Choroid plexus epithelial cell (primary cell): ENCODE data around the gene CEP97.
"Not testable (repeated sequence)": the region's sequence is repeated elsewhere in the genome, so short reads cannot be mapped to it uniquely, and the experiment has no call there.

Source experiments
- DNase-seq: peaks from one replicate; pipeline ENCODE4 v3.0.0-alpha.2; 2010; ENCODE audit warnings: low read depth
- H3K4me3 ChIP-seq: 2 replicates; pipeline ENCODE4 v1.5.1; 2011; ENCODE audit warnings: low read depth, mild to moderate bottlenecking, control low read depth, low read length, moderate library complexity
- TF ChIP-seq, protein P1 (sequence below): conservative IDR thresholded peaks from 2 replicates; pipeline ENCODE4 v1.5.1; 2011; ENCODE audit warnings: low read depth, mild to moderate bottlenecking, control low read depth, inconsistent platforms, low read length, moderate library complexity

Gene CEP97

DNA sequence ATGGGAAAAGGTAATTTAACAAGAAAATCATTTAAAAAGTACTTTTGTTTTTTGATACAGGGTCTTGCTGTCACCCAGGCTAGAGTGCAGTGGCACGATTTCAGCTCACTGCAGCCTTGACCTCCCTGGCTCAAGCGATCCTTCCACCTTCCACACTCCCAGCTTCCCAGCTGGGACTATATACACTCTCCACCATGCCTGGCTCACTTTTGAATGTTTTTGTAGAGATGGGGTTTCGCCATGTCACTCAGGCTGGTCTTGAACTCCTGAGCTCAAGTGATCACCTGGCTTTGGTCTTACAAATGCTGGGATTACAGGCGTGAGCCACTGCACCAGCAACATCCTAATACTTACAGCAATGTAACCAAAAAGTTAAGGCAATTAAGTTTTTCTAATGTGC lies 43.9 kb upstream of the CEP97 start:
- TF ChIP-seq, protein P1, sequence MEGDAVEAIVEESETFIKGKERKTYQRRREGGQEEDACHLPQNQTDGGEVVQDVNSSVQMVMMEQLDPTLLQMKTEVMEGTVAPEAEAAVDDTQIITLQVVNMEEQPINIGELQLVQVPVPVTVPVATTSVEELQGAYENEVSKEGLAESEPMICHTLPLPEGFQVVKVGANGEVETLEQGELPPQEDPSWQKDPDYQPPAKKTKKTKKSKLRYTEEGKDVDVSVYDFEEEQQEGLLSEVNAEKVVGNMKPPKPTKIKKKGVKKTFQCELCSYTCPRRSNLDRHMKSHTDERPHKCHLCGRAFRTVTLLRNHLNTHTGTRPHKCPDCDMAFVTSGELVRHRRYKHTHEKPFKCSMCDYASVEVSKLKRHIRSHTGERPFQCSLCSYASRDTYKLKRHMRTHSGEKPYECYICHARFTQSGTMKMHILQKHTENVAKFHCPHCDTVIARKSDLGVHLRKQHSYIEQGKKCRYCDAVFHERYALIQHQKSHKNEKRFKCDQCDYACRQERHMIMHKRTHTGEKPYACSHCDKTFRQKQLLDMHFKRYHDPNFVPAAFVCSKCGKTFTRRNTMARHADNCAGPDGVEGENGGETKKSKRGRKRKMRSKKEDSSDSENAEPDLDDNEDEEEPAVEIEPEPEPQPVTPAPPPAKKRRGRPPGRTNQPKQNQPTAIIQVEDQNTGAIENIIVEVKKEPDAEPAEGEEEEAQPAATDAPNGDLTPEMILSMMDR = no peak
- no peak for DNase-seq

DNA sequence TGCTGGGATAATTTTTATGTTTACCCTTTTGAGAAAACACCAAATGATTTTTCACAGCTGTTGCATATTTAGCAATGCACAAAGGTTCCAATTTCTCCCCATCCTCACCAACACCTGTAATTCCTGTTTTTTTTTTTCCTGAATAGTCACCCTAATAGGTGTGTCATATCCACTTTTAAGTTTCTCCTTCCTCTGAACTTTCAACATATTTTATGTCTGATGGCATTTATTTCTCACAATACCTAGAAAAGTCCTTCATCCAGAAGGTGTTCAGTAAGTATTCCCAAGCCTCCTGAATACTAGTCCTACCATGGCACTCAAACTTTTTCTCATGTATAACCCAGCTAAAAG lies 39.4 kb upstream of the CEP97 start:
- TF ChIP-seq, protein P1 = no peak
- peak overlapping the region; percentile 84 for H3K4me3 ChIP-seq
- DNase-seq = no peak

More for the DNA sequence above, 43.9 kb upstream of the CEP97 start:
- H3K4me3 ChIP-seq = no peak overlapping the region

DNA sequence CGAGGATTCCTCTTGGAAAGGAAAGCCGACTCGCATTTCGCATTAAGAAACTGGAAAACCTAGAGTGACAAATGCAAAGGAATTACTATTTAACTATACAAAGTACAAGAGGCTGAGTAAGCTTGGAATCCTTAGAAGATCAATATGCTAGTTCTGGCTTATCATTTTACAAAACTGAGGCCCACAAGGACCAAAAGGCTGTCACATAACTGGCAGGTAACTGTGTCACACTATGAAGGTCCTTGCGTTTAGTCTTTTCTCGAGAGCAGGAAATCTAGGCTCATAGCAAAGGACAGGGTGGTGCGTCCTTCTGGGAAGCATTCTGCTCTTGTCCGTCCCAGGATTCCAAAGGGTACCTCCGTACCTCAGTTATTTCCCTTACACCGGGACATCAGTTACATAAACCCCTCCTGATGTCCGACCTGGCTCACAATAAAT lies 38.5 kb upstream of the CEP97 start:
- TF ChIP-seq, protein P1 = no peak
- DNase-seq = peak; percentile 36
- peak overlapping the region; percentile 84 for H3K4me3 ChIP-seq

DNA sequence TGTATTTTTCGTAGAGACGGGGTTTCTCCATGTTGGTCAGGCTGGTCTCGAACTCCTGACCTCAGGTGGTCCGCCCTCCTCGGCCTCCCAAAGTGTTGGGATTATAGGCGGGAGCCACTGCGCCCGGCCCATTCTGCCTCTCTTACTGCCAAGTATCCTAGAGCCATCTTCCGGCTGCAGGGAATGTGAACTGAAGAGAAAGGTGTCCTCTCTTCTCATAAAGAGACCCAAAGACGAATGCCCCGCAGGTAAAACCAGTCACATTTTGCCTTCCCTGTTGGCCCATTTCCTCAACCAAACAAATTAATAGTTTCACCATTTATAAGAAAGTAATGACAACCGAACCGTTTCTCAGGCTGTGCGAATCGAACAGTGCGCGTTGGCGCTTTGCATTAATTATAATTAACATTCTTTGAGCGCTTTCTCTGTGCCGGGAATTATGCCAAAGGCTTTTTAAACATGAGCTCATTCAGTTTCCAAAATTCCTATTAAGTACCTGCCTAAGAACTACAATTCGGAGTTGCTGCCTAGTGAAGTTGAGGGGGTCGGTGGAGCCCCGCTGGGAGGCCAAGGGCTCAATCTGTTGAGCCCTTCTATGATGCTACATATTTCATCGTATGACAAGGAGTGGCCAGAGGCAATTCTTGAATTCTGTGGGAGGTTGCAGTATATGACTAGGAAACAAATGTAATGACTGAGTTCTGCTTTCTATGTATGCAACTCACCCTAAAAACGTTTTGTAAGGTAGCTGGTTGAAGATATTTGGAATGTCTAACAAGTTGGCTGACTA lies 37.1 kb upstream of the CEP97 start:
- DNase-seq = no peak

DNA sequence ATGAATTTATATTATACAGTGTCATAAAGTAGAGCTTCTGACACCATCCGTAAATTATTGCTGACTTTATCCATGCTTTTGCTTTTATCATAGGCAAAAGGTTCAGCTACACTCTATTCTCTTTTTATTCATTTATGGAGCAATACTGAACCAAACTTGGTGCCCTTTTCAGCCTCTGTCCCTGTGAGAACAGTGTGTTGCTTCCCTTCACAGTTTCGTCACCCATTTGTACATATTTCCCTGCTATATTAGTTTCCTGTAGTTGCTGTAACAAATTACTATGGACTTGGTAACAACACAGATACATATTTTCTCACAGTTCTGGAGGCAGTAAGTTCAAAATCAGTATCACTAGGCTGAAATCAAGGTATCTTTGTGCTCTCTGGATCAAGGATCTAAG lies 35.1 kb upstream of the CEP97 start:
- H3K4me3 ChIP-seq = no peak overlapping the region
- DNase-seq = peak; percentile 52
- TF ChIP-seq, protein P1 = no peak

More for the DNA sequence above, 37.1 kb upstream of the CEP97 start:
- peak overlapping the region; percentile 84 for H3K4me3 ChIP-seq
- TF ChIP-seq, protein P1 = no peak

DNA sequence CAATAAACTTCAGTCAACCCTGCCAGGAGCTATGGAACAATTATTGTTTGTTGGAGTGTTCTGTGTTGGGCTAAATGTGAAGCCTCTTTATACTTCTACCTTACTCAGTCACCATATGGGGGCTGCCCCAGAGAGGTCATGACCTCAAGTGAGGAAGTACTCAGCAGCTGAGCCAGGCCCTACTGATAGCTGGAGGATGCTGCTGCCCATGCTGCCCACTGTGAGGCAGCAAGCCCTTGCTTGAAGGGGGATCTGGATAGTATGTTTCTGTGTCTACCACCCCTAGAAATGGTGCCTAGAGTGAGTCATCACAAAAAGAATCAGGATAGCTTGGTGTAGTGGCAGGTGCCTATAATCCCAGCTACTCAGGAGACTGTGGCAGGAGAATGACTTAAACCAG lies 33.4 kb upstream of the CEP97 start:
- H3K4me3 ChIP-seq = no peak overlapping the region
- TF ChIP-seq, protein P1 = no peak
- no peak for DNase-seq

DNA sequence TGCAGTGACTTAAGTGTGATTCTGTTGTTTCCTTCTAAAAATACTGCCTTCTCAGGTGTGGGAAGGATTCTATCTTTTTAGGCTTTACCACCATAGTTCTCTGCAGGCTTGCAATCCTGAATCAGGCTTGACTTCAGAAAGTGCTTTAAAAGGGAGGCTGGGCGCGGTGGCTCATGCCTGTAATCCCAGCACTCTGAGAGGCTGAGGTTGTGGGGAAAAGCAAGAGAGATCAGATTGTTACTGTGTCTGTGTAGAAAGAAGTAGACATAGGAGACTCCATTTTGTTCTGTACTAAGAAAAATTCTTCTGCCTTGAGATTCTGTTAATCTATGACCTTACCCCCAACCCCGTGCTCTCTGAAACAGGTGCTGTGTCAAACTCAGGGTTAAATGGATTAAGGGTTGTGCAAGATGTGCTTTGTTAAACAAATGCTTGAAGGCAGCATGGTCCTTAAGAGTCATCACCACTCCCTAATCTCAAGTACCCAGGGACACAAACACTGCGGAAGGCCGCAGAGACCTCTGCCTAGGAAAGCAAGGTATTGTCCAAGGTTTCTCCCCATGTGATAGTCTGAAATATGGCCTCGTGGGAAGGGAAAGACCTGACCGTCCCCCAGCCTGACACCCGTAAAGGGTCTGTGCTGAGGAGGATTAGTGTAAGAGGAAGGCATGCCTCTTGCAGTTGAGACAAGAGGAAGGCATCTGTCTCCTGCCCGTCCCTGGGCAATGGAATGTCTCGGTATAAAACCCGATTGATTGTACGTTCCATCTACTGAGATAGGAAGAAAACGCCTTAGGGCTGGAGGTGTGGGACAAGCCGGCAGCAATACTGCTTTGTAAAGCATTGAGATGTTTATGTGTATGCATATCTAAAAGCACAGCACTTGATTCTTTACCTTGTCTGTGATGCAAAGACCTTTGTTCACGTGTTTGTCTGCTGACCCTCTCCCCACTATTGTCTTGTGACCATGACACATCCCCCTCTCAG lies 32.4 kb upstream of the CEP97 start:
- not testable (repeated sequence) for H3K4me3 ChIP-seq, DNase-seq
